Measurements from ENCODE around the gene KRT16.
A peak's percentile ranks its signal among the peaks of the same experiment; 100 is the strongest.

Gene KRT16

GRCh38 chr17:41612376-41613160 is at the start of gene KRT16:
KRT16 (minus strand) TSS chr17:41612767; CDS start chr17:41612688, 79 bp downstream.
- DNase-seq = peak; percentile 75

DNA sequence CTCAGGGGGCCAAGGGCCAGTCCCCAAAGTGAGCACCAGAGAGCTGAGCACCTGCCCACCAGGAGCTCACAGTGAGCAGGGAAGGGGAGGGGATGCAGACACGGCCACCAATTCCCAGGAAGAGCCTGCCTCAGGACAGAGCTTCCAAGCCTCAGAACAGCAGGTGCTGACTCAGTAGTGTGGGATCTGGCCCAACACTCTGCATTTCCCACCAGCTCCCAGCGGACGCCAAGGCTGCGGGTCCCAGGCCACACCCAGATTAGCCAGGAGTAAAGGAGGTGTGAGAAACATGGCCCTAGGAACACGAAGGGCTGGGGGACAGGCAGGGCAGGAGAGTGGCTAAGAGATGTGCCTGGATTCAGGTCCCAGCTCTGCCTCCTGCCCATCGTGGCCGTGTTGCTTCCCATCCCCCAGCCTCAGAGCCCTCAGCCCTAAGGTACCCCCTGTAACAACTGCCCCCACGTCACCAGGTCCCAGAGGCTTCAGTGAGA is 47.7 kb upstream of the KRT16 start:
- no peak for DNase-seq

DNA sequence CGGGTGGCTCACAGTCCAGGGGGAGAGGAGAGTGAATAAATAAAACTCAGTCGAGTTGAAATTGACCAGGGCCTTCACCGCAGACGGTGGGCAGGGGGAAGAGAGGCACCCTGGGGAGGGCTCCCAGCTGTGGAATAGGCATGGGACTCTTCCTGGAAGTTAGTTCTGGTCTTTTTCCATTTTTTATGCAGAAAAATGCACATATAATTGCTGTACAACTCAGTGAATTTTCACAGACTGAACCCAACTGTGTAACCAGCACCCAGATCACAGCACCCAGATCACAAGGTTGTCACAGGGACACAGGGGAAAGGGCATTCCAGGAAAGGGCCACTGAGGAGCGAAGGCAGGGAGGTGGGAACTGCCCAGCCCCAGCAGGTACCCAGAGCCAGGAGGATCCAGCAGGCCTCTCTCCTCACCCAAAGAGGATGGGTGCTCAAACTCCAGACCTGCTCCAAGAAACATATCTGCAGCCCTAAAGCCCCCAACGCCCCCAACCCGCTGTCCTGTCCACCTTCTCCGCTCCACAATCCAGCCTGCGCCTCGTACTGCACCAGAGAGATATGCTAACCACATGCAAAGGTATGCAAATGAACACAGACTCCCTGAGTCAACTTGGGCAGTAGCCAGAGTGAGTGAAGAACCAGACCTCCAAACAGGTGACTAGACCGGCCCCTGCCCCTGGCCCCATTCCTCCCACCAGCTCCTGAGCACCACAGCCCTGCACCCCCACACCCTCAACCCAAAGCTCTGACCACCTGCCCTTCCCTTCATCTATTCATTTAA is 47.1 kb upstream of the KRT16 start:
- no peak for DNase-seq

DNA sequence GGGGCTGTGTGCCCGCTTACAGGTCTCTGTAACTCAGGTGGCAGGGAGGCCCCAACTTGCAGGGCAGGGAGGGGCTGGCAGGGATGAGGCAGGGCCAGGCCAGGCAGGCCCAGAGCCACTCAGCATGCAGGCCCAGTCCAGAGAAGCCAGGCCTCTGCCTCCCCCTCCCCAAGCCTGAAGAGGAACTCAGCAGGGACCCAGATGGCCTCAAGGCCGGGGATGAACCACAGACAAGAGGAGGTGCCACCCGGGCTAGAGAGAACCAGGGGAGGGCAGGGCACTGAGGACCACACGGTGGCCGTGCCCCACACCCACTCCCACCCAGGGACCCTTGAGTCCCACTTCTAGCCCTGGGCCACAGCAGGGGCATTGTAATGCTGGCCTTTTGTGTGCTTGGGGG is 46.3 kb upstream of the KRT16 start:
- no peak for DNase-seq

DNA sequence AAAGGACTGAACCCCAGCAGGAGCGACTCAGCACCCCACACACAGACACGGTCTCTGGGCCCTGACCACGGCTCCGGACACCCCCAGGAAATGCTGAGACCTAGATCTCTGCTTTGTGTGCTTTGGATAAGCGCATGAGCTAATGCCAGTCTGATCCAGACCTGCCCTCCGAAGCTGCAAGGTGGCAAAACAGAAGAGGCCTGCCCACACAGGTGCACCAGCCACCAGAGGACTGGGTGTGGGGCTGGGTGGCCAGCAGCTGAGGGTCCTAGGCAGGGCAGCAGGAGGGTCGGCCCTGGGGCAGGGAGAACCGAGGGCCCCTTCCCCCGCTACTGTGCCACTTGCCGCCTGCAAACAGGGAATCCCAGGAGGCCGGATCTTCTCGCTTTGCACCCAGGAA is 45.4 kb upstream of the KRT16 start:
- DNase-seq = no peak

DNA sequence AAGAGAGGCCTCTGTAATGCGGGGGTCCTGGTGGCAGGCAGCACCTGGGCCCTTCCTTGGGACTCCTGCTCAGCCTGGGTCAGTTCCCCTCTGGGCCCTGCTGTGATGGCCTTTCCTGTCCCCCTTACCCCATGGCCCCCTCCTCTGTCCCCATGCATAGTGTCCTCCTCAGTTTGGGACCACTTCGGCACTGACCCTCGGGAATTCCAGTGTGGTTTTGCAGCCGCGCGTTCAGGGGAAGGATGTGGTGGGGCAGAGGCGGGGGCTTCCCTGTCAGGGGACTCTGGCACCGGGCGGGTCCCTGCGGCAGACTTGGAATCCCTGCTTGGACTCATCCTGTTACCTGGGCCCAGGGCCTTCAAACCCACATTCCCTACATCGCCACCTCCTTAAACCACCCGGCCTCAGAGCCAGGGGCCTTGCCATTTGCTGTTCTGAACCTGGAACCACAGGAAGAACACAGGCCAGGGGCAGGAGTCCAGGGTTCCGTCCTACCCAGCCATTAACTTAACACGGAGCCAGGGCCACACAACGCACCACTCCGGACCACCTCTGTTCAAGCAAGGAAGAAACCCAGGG is 44.7 kb upstream of the KRT16 start:
- DNase-seq = no peak

DNA sequence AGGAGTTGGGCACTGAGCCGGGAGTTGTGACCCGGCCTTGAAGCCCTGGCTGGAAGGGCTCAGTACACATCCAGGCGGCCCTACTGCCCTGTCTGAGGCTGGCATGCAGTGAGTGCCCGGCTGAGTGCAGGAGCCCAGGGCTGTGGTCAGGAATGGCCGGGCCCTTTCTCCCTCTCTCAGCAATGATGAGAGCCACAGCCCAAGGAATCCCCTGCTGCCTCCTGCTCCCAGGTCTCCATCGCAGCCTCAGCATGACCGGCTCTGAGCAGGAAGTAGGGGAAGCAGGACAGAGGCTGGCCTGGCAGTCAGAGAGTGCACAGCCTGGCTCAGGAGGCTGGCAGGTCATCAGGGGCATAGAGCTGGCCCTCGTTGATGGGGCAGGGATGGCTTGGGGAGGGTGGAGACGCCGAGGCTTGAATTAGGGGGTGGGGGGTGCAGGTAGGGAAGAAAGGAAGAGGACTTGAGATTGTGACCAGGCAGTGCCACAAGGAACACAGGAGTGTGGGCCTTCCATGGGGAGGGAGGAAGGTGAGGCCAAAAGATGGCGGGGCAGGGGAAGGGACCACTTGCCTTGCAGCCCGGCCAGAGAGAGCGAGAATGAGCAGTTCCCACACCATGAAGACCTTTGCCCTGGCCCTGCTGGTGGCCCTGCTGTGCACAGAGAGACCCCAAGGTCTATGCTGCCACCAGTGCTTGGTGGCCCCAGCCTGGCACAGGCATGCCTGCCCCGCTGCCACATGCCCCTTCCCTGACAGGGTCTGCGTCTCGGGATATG is 43.9 kb upstream of the KRT16 start:
- no peak for DNase-seq

GRCh38 chr17:41655611-41656111 is 43.1 kb upstream of the KRT16 start:
- DNase-seq = no peak

- DNase-seq = no peak
Measured at GRCh38 chr17:41654678-41655607, 42.4 kb upstream of the KRT16 start.

DNA sequence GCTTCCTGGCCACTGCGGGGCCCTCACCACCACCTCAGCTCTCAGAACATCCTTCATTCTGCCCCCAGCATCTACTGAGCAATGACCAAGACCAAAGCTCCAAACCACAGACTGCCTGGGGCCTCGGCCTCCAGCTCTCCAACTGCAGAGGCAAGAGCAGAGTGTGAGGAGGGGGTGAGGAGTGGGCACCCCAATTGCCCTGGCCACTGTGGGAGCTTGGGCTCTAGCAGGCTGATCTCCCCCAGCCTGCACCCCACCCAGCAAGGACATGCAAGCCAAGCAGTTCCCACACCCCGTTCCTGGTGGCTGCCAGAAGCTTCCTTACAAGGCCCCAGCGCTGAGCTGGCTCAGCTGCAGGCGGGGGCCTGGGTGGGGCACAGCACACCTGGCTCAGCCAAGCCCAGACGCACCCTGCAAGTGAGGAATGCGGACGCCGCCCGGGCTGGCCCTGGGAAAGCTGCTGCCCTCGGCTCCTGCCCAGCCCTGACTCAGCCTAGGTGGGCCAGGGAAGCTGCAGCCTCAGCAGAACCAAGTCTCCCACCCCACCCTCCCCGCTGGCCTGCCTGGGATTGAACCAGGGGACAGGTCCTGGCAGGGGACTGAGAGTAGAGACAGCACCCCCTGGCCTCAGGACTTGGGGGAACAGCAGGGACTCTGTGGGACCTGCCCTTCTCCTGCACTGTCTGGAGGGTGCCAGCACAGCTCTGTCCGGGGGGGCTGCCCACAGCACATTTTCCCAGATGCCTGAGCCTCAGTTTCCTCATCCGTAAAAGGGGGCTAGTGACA is 41.5 kb upstream of the KRT16 start:
- DNase-seq = peak; percentile 83

GRCh38 chr17:41653421-41653820 is 40.9 kb upstream of the KRT16 start:
- DNase-seq = no peak

DNA sequence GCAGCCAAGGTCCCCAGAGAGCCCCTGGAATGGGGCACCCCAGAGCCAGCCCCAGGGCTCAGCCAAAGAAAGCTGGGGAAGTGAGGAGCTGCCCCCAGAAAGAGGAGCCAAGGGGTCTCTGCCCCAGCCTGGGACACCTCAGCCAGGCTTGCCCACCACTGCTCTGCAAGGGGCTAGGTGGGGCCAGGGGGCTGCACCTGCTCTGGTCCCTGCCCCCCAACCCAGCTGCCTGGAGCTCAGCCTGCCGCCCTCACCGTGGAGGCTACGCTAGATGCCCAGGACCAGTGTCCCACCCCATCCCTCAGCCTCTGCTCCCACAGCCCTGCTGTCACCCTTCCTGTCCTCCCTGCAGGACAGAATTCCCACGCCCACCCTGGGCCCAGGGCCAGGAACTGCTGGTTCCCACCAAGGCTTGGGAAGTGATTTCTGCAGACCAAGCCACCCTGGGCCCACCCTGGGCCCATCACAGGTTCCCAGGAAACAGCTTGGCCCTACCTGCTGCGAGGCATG is 39.9 kb upstream of the KRT16 start:
- DNase-seq = no peak

DNA sequence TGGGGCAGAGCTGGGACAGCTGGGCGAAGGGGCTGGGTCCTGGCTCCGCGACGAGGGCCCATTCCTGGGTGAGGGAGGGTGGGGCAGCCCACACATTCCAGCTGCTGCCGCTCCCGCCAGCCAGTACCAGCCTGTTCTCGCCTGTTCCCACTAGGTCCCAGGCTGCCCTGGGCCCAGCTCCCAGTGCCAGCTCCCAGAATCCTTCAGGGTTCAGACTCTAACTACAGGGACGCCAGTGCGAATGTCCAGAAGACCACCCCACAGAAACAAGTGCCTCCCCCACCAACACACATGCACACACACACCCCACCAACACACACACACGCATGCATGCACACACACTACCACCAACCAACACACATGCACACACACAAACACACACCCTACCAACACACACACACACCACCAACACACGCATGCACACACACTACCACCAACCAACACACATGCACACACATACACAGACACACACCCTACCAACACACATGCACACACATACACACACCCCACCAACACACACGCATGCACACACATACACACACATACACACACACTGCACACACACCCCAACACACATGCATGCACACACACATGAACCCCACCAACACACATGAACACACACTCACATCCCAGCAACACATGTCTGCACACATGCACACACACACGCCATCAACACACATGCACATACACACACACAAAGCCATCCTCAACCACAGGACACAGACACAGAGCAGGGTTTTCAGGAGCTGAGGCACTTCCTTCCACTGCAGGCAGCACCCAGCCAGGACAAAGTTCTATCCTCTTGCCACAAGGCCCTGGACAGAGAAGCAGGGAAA is 39.3 kb upstream of the KRT16 start:
- no peak for DNase-seq

- DNase-seq = no peak
Measured at GRCh38 chr17:41650794-41651624, 38.4 kb upstream of the KRT16 start.

- no peak for DNase-seq
Measured at GRCh38 chr17:41649923-41650519, 37.5 kb upstream of the KRT16 start.

- peak; percentile 87 for DNase-seq
Measured at GRCh38 chr17:41648411-41649195, 36.0 kb upstream of the KRT16 start.

- DNase-seq = peak; percentile 89
Measured at GRCh38 chr17:41647940-41648410, 35.4 kb upstream of the KRT16 start.

Measured in RPMI8226 (cell line).